Stimulated activated CD8-positive, alpha-beta memory T cell treated with anti-CD3 and anti-CD28 coated beads, Interleukin-4, amount 100 ng/mL, for 4 hours (primary cell): ENCODE data around the gene MICAL3.

Source experiments
- DNase-seq, 2 donors: peaks; one replicate each; pipeline ENCODE4 v3.0.0-alpha.2; 2020; ENCODE audit warnings: low read depth in 2 of 2, low spot score in 1 of 2

The MICAL3 gene

GRCh38 chr22:17873804-17874203 lies 150.6 kb downstream of the MICAL3 start:
- DNase-seq = no peak

GRCh38 chr22:17873116-17873515 lies 151.2 kb downstream of the MICAL3 start:
- no peak for DNase-seq

GRCh38 chr22:17872471-17872870 lies 151.9 kb downstream of the MICAL3 start:
- DNase-seq = no peak

GRCh38 chr22:17871726-17872458 lies 152.5 kb downstream of the MICAL3 start:
- DNase-seq = no peak

- no peak for DNase-seq
Observed at GRCh38 chr22:17870407-17870806, 154.0 kb downstream of the MICAL3 start.

- DNase-seq = no peak
Observed at GRCh38 chr22:17869285-17870096, 154.9 kb downstream of the MICAL3 start.

GRCh38 chr22:17868771-17869170 lies 155.6 kb downstream of the MICAL3 start:
- no peak for DNase-seq

- no peak for DNase-seq
Observed at GRCh38 chr22:17867160-17867785, 157.1 kb downstream of the MICAL3 start.

GRCh38 chr22:17866621-17867020 lies 157.7 kb downstream of the MICAL3 start:
- DNase-seq = no peak

- DNase-seq = no peak
Observed at GRCh38 chr22:17866127-17866526, 158.2 kb downstream of the MICAL3 start.

GRCh38 chr22:17865183-17866055 lies 158.9 kb downstream of the MICAL3 start:
- no peak for DNase-seq

GRCh38 chr22:17864398-17865182 lies 159.8 kb downstream of the MICAL3 start:
- DNase-seq = no peak

GRCh38 chr22:17862646-17863181 lies 161.6 kb downstream of the MICAL3 start:
- DNase-seq = no peak

GRCh38 chr22:17861909-17862308 lies 162.5 kb downstream of the MICAL3 start:
- DNase-seq = no peak

- DNase-seq = no peak
Observed at GRCh38 chr22:17860220-17860965, 164.0 kb downstream of the MICAL3 start.

GRCh38 chr22:17858033-17858432 lies 166.3 kb downstream of the MICAL3 start:
- DNase-seq = no peak

- no peak for DNase-seq
Observed at GRCh38 chr22:17855572-17856290, 168.6 kb downstream of the MICAL3 start.

GRCh38 chr22:17853073-17853472 lies 171.3 kb downstream of the MICAL3 start:
- no peak for DNase-seq

GRCh38 chr22:17851759-17852158 lies 172.6 kb downstream of the MICAL3 start:
- DNase-seq = no peak
